ENCODE measurements around the gene LPA.

LPA gene

GRCh38 chr6:160583794-160584193 is 80.3 kb downstream of the LPA start:
- TF ChIP-seq CEBPB (IDR thresholded peaks at IDR 0.05) = no peak
- TF ChIP-seq TCF12 (IDR thresholded peaks at IDR 0.05; ENCODE audit: low read depth) = no peak
- TF ChIP-seq MAX (IDR thresholded peaks at IDR 0.05) = no peak

GRCh38 chr6:160581406-160581805 is 82.7 kb downstream of the LPA start:
- TF ChIP-seq RAD21 (IDR thresholded peaks at IDR 0.05; ENCODE audit: low read depth) (no peak), MAX (IDR thresholded peaks at IDR 0.05) (no peak), YY1 (IDR thresholded peaks at IDR 0.05; ENCODE audit: low read depth) (no peak), TAF1 (IDR thresholded peaks at IDR 0.05; ENCODE audit: low read depth) (no peak), TCF12 (IDR thresholded peaks at IDR 0.05; ENCODE audit: low read depth) (no peak), REST (IDR thresholded peaks at IDR 0.05; ENCODE audit: low read depth) (no peak), EP300 (IDR thresholded peaks at IDR 0.05; ENCODE audit: borderline replicate concordance) (no peak), CREB1 (IDR thresholded peaks at IDR 0.05; ENCODE audit: low read depth) (no peak), ZBTB7A (IDR thresholded peaks at IDR 0.05; ENCODE audit: low read depth) (no peak), USF1 (IDR thresholded peaks at IDR 0.05) (no peak), NFIC (IDR thresholded peaks at IDR 0.05) (no peak), EGR1 (IDR thresholded peaks at IDR 0.05) (no peak), CEBPB (IDR thresholded peaks at IDR 0.05) (no peak), TEAD4 (IDR thresholded peaks at IDR 0.05) (no peak)

- TF ChIP-seq USF1 (IDR thresholded peaks at IDR 0.05) (no peak), MAX (IDR thresholded peaks at IDR 0.05) (no peak), ZBTB7A (IDR thresholded peaks at IDR 0.05; ENCODE audit: low read depth) (no peak), EP300 (IDR thresholded peaks at IDR 0.05; ENCODE audit: borderline replicate concordance) (no peak), EGR1 (IDR thresholded peaks at IDR 0.05) (no peak), YY1 (IDR thresholded peaks at IDR 0.05; ENCODE audit: low read depth) (no peak), REST (IDR thresholded peaks at IDR 0.05; ENCODE audit: low read depth) (no peak), NFIC (IDR thresholded peaks at IDR 0.05) (no peak), TCF12 (IDR thresholded peaks at IDR 0.05; ENCODE audit: low read depth) (no peak), TEAD4 (IDR thresholded peaks at IDR 0.05) (no peak), CEBPB (IDR thresholded peaks at IDR 0.05) (no peak), CREB1 (IDR thresholded peaks at IDR 0.05; ENCODE audit: low read depth) (no peak), TAF1 (IDR thresholded peaks at IDR 0.05; ENCODE audit: low read depth) (no peak), RAD21 (IDR thresholded peaks at IDR 0.05; ENCODE audit: low read depth) (no peak), FOXM1 (IDR thresholded peaks at IDR 0.05; ENCODE audit: borderline replicate concordance, low read depth) (no peak)
Measured at GRCh38 chr6:160573943-160574342, 90.1 kb downstream of the LPA start.

GRCh38 chr6:160544802-160545201 is 119.3 kb downstream of the LPA start:
- no peak for TF ChIP-seq MAX (IDR thresholded peaks at IDR 0.05)
- no peak for TF ChIP-seq EP300 (IDR thresholded peaks at IDR 0.05; ENCODE audit: borderline replicate concordance)
- no peak for TF ChIP-seq TEAD4 (IDR thresholded peaks at IDR 0.05)
- no peak for TF ChIP-seq CREB1 (IDR thresholded peaks at IDR 0.05; ENCODE audit: low read depth)
- no peak for TF ChIP-seq TAF1 (IDR thresholded peaks at IDR 0.05; ENCODE audit: low read depth)

- TF ChIP-seq CEBPB (IDR thresholded peaks at IDR 0.05) (no peak), RAD21 (IDR thresholded peaks at IDR 0.05; ENCODE audit: low read depth) (no peak), TAF1 (IDR thresholded peaks at IDR 0.05; ENCODE audit: low read depth) (no peak), EGR1 (IDR thresholded peaks at IDR 0.05) (no peak), REST (IDR thresholded peaks at IDR 0.05; ENCODE audit: low read depth) (no peak)
Measured at GRCh38 chr6:160535270-160535669, 128.8 kb downstream of the LPA start.

All from Ishikawa (cell line).